Measurements from ENCODE around the gene CENPO. TPM values are rescaled to one million over a fixed set of nuclear protein-coding genes. Genes with fewer than 3 reads are reported as not detected.
A peak's percentile ranks its signal among the peaks of the same experiment; 100 is the strongest.

The CENPO gene
- total and polyA plus RNA-seq, 12 donors, result 1.2 to 4.6 (median 2.2) TPM

GRCh38 chr2:24866946-24867345 is 73.7 kb downstream of the CENPO start:
- no peaks in the 10 kb centered on the region for H3K27me3 ChIP-seq
- peaks cover 0 to 6% (median 0%) of the 10 kb centered on the region in 9 donors for H3K36me3 ChIP-seq
- no peaks in the 10 kb centered on the region for H3K9me3 ChIP-seq
- no peak overlapping the region for H3K4me3 ChIP-seq
- ATAC-seq, result no peak
- no peak overlapping the region for H3K27ac ChIP-seq
- WGBS, 2 donors, result 94 to 98% methylated on average over 6 of the region's 6 CpGs
- intact Hi-C loops (cut with DNase I), result no loop called here
- no peak for TF ChIP-seq CTCF (IDR thresholded peaks at IDR 0.05)
- no peak for DNase-seq
- peaks cover 0 to 23% (median 9%) of the 10 kb centered on the region in 9 donors for H3K4me1 ChIP-seq

- Histone ChIP-seq H3K27ac (peak overlapping the region in 4 of 10 donors; percentile 15 to 67 (median 60)), H3K27me3 (no peaks in the 10 kb centered on the region), H3K9me3 (no peaks in the 10 kb centered on the region), H3K36me3 (peaks cover 0 to 6% (median 0%) of the 10 kb centered on the region in 9 donors), H3K4me3 (no peak overlapping the region), H3K4me1 (peaks cover 0 to 44% (median 17%) of the 10 kb centered on the region in 9 donors)
- no peak for TF ChIP-seq CTCF (IDR thresholded peaks at IDR 0.05)
- DNase-seq (no peak), ATAC-seq (no peak)
- intact Hi-C loops (cut with DNase I), result no loop called here
- WGBS, 2 donors, result 98 to 99% methylated on average over 5 of the region's 5 CpGs
Measured at GRCh38 chr2:24870440-24870839, 77.2 kb downstream of the CENPO start.

GRCh38 chr2:24870891-24871705 is 77.9 kb downstream of the CENPO start:
- DNase-seq, result no peak
- ATAC-seq, result no peak
- Histone ChIP-seq H3K27ac (peak overlapping the region; percentile 28 to 82 (median 61)), H3K4me1 (peaks cover 0 to 50% (median 17%) of the 10 kb centered on the region in 9 donors), H3K4me3 (no peak overlapping the region), H3K36me3 (peaks cover 0 to 6% (median 0%) of the 10 kb centered on the region in 9 donors), H3K9me3 (no peaks in the 10 kb centered on the region), H3K27me3 (no peaks in the 10 kb centered on the region)
- intact Hi-C loops (cut with DNase I), result no loop called here
- TF ChIP-seq CTCF (IDR thresholded peaks at IDR 0.05), result no peak
- 81 to 83% methylated on average over 16 of the region's 16 CpGs for WGBS, 2 donors

GRCh38 chr2:24871852-24872333 is 78.7 kb downstream of the CENPO start:
- H3K36me3 ChIP-seq, result peaks cover 0 to 6% (median 0%) of the 10 kb centered on the region in 9 donors
- no peak overlapping the region for H3K4me3 ChIP-seq
- no peaks in the 10 kb centered on the region for H3K27me3 ChIP-seq
- peaks cover 0 to 54% (median 17%) of the 10 kb centered on the region in 9 donors for H3K4me1 ChIP-seq
- peak overlapping the region in 8 of 10 donors; percentile 44 to 82 (median 66) for H3K27ac ChIP-seq
- ATAC-seq, result peak in 7 of 8 donors; percentile 7 to 75 (median 36)
- WGBS, 2 donors, result 57 to 61% methylated on average over 12 of the region's 12 CpGs
- H3K9me3 ChIP-seq, result no peaks in the 10 kb centered on the region
- TF ChIP-seq CTCF (IDR thresholded peaks at IDR 0.05), result no peak
- intact Hi-C loops (cut with DNase I), result no loop called here
- peak in 1 of 2 donors; percentile 55 for DNase-seq

Other genes starting within 250 kb of the CENPO start
- 10 to 100 TPM; 23.8 to 38.8 (median 32.3) TPM for gene PTRHD1, start within 50 bp of the CENPO start, total RNA-seq
- 10 to 100 TPM; 19.6 to 20.4 TPM for gene PTRHD1, start within 50 bp of the CENPO start, polyA plus RNA-seq
- 10 to 100 TPM in 5 of 10 donors, 1 to 10 TPM in 5; 5.3 to 50.8 (median 10.5) TPM for gene ADCY3, start 126.8 kb downstream of the CENPO start, total RNA-seq
- gene ADCY3, start 126.8 kb downstream of the CENPO start, polyA plus RNA-seq, result 10 to 100 TPM; 16.4 to 19.5 TPM
- 10 to 100 TPM in 6 of 10 donors, 1 to 10 TPM in 4; 7.2 to 13.1 (median 10.5) TPM for gene DNAJC27, start 178.5 kb downstream of the CENPO start, total RNA-seq
- 1 to 10 TPM; 2.8 to 4.3 TPM for gene DNAJC27, start 178.5 kb downstream of the CENPO start, polyA plus RNA-seq
- 10 to 100 TPM in 1 of 10 donors, 1 to 10 TPM in 9; 2.6 to 15.2 (median 7.9) TPM for gene EFR3B, start 248.7 kb downstream of the CENPO start, total RNA-seq
- 1 to 10 TPM in 1 of 2 donors, under 1 TPM in 1; 0.62 to 1.3 TPM for gene EFR3B, start 248.7 kb downstream of the CENPO start, polyA plus RNA-seq

Data from heart right ventricle (tissue), 16 donors.